GM12864 (cell line): ENCODE data around the gene AQP6.
A peak's percentile ranks its signal among the peaks of the same experiment; 100 is the strongest.

Source experiments
- DNase-seq: peaks from one replicate; pipeline ENCODE4 v3.0.0-alpha.2; 2011; ENCODE audit warnings: low read depth
- H3K4me3 ChIP-seq: 2 replicates; pipeline ENCODE4 v1.5.1; 2011; ENCODE audit warnings: mild to moderate bottlenecking, low read depth, low read length, control low read depth
- TF ChIP-seq, protein P1 (sequence below): IDR thresholded peaks from 2 replicates; pipeline ENCODE4 v1.5.1; 2011; ENCODE audit warnings: low read depth, mild to moderate bottlenecking, moderate library complexity, low read length, control low read depth, inconsistent platforms; ENCODE audit errors: missing control alignments

The AQP6 gene

DNA sequence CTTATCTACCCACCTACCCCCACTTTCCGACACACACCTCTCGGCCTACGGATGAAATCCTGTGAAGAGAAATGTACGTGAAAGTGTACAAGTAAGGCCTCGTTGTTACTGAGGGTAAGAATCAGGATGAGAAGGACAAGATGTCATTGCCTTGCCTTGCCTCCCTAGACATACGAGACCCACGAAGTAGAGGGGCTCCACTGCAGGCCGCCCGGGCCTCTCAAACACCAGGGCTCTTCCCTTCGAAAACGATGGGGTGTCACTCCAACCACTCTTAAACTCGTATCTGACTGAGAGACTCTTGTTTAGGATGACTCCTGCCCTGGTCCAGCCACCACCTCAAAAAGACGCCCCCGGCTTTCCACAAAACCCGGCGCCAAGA, 52.0 kb downstream of the AQP6 start:
- peak; percentile 10 for DNase-seq
- TF ChIP-seq, protein P1, sequence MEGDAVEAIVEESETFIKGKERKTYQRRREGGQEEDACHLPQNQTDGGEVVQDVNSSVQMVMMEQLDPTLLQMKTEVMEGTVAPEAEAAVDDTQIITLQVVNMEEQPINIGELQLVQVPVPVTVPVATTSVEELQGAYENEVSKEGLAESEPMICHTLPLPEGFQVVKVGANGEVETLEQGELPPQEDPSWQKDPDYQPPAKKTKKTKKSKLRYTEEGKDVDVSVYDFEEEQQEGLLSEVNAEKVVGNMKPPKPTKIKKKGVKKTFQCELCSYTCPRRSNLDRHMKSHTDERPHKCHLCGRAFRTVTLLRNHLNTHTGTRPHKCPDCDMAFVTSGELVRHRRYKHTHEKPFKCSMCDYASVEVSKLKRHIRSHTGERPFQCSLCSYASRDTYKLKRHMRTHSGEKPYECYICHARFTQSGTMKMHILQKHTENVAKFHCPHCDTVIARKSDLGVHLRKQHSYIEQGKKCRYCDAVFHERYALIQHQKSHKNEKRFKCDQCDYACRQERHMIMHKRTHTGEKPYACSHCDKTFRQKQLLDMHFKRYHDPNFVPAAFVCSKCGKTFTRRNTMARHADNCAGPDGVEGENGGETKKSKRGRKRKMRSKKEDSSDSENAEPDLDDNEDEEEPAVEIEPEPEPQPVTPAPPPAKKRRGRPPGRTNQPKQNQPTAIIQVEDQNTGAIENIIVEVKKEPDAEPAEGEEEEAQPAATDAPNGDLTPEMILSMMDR = no peak
- H3K4me3 ChIP-seq = peak overlapping the region; percentile 80

DNA sequence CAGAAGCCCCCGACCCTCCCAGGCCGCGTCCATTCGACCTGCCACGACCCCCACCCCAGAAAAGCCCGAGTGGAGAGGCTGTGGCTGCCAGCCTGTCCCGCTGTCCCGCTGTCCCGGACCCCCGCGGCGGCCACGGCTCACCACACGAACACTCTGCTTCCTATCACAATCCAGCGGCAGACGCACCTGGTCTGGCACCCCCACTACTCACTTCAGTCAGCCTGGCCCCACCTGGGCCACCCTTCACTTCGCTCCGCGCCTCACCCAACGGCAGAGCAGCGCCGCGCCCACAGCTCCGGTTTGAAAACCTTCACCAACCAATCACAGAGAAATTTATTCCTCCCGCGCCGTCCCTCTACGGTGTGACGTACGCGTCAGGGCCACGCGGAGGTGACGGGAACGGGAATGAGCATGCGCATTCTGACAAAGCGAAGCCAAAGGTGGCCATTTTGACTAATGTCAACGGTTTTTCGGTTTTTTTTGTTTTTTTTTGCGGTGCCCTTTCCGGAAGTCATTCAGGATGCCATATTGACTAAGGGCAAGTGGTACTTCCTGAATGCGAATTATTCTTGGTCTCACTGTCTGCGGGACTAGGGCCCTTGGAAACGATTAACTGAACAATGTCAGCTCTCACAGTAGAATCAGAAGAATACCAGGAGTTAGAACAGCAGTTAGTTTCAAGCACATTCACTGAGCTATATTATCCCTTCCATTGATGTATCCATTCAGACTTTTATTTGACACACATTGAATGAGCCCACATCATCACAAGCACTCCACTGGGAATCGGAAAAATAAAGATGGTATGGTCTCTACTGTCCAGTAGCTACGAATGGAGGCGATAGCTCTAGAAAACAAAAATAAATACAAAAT, 52.7 kb downstream of the AQP6 start, which contains the start of gene RACGAP1:
RACGAP1 (minus strand) TSS at position 308 of the 873 bp plus-strand sequence. CDS start 8,779 bp downstream, outside the sequence.
- H3K4me3 ChIP-seq = peak within 1 kb of the TSS; percentile 80
- DNase-seq = peak; percentile 98
- TF ChIP-seq, protein P1 = no peak

DNA sequence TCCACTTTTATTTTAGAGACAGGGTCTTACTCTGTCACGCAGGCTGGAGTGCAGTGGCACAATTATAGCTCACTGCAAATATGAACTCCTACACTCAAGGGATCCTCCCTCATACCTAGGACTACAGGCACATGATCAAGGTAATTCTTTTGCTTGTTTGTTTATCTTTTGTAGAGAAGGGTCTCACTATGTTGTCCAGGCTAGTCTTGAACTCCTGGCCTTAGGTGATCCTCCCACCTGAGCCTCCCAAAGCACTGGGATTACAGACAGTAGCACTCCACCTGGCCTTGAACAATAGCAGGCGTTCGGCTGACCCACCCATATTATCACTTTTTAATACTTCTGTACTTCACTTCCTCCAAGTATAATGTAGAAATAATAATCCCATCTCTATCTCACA, 53.9 kb downstream of the AQP6 start:
- no peak for DNase-seq
- no peak overlapping the region for H3K4me3 ChIP-seq
- TF ChIP-seq, protein P1 = no peak
